A673 (cell line): ENCODE results near the gene IGF1.

Experiments
- EZH2 ChIP-seq: fragments of 200-600 bp; sonication (generic); IDR thresholded peaks from 2 replicates; pipeline ENCODE4 v1.6.1; 2017; ENCODE audit warnings: borderline replicate concordance, low read depth, mild to moderate bottlenecking, mixed read lengths, antibody characterized with exemption, low read length; ENCODE audit not compliant: poor library complexity, severe bottlenecking
- TF ChIP-seq, protein P1 (sequence below): fragments of 300-800, 200-600 bp; sonication (generic); conservative IDR thresholded peaks from 2 replicates; pipeline ENCODE4 v1.5.1; 2017; ENCODE audit warnings: low read depth, mild to moderate bottlenecking, antibody characterized with exemption, low read length, moderate library complexity, mixed read lengths

DNA sequence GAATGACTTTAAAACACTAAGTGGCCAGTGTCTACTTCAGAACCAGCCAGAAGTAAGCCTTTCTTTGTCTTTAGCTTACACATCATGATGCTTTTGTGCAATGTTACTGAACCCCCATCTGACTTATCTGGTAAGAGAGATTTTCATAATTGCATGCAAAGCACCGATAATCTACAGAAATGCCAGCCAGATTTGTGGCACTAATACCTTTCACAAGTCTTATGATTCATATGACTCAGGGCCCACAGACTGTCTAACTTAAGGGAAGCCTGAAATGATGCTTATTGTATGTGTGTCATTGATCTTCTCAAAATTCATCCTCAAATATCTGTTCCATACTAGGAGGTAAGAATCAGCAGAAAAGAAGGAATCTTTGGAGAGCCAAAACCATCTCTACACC is 18.0 kb downstream of the IGF1 start:
- TF ChIP-seq, protein P1, sequence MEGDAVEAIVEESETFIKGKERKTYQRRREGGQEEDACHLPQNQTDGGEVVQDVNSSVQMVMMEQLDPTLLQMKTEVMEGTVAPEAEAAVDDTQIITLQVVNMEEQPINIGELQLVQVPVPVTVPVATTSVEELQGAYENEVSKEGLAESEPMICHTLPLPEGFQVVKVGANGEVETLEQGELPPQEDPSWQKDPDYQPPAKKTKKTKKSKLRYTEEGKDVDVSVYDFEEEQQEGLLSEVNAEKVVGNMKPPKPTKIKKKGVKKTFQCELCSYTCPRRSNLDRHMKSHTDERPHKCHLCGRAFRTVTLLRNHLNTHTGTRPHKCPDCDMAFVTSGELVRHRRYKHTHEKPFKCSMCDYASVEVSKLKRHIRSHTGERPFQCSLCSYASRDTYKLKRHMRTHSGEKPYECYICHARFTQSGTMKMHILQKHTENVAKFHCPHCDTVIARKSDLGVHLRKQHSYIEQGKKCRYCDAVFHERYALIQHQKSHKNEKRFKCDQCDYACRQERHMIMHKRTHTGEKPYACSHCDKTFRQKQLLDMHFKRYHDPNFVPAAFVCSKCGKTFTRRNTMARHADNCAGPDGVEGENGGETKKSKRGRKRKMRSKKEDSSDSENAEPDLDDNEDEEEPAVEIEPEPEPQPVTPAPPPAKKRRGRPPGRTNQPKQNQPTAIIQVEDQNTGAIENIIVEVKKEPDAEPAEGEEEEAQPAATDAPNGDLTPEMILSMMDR, result no peak
- no peak for TF ChIP-seq EZH2
